ENCODE measurements around the gene SLC16A1. TPM values are rescaled to one million over a fixed set of nuclear protein-coding genes. Genes with fewer than 3 reads are reported as not detected.

SLC16A1 gene
- total RNA-seq, 1 experiment from 2014 or later = 328 TPM

GRCh38 chr1:112954017-112954650 lies 1.9 kb downstream of the SLC16A1 start:
- no peak for DNase-seq (ENCODE audit: low spot score)
- peak overlapping the region; percentile 76; the same call in 1 of the 2 replicates for H3K27ac Mint-ChIP-seq
- ChIA-PET CTCF (interaction anchor here (0.9 to 2.4 kb wide), 5 partner anchors 74 to 150 kb away, joined by 3 to 28 read pairs (median 4); partner anchors contain the start of gene LRIG2), POLR2A (interaction anchor here (1.3 to 2.8 kb wide), 2 partner anchors 88 to 118 kb away, joined by 5 to 17 read pairs; no protein-coding TSS in a partner anchor)
- no peaks in the 10 kb centered on the region for H3K9me3 Mint-ChIP-seq
- ATAC-seq = no peak
- no peaks in the 10 kb centered on the region for H3K27me3 Mint-ChIP-seq (ENCODE audit: low read depth)
- H3K4me1 Mint-ChIP-seq = peaks cover 54% of the 10 kb centered on the region
- TF ChIP-seq E2F5 (CRISPR knock-in tag; IDR thresholded peaks at IDR 0.05) = no peak
- TF ChIP-seq MAX (CRISPR knock-in tag; IDR thresholded peaks at IDR 0.05) = no peak
- TF ChIP-seq ELF4 (CRISPR knock-in tag; IDR thresholded peaks at IDR 0.05; ENCODE audit: low read depth) = no peak
- TF ChIP-seq ZBTB43 (CRISPR knock-in tag; IDR thresholded peaks at IDR 0.05) = no peak
- TF ChIP-seq, protein P1, sequence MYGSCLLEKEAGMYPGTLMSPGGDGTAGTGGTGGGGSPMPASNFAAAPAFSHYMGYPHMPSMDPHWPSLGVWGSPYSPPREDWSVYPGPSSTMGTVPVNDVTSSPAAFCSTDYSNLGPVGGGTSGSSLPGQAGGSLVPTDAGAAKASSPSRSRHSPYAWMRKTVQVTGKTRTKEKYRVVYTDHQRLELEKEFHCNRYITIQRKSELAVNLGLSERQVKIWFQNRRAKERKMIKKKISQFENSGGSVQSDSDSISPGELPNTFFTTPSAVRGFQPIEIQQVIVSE (CRISPR knock-in tag; IDR thresholded peaks at IDR 0.05; ENCODE audit: borderline replicate concordance) = no peak
- no peak for TF ChIP-seq SMAD3 (CRISPR knock-in tag; IDR thresholded peaks at IDR 0.05; ENCODE audit: borderline replicate concordance)
- no peak for TF ChIP-seq RELA (CRISPR knock-in tag; IDR thresholded peaks at IDR 0.05; ENCODE audit: borderline replicate concordance)
- no peak for TF ChIP-seq OVOL2 (CRISPR knock-in tag; IDR thresholded peaks at IDR 0.05; ENCODE audit: borderline replicate concordance)
- TF ChIP-seq GTF2I (CRISPR knock-in tag; conservative IDR thresholded peaks at IDR 0.05) = no peak
- no peak for TF ChIP-seq E2F4 (CRISPR knock-in tag; IDR thresholded peaks at IDR 0.05; ENCODE audit: borderline replicate concordance, low read depth)
- peak overlapping the region; percentile 96 for H3K4me3 Mint-ChIP-seq
- peaks cover 44% of the 10 kb centered on the region for H3K36me3 Mint-ChIP-seq

DNA sequence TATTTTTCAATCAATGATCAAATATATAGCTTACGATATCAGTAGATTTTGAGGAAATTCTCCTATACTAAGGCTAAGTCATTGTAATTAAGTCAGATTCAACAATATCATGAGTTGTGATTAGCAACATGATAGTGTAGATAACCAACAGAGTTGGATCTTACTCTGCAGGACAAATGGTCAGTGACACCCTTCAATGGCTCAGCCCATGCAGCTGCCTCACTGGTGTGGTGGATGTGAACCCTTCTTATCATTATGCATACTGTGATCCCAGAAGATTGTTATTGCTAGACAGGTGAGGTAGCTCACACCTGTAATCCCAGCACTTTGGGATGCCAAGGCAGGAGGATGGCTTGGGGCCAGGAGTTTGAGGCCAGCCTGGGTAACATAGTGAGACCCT lies 5.6 kb downstream of the SLC16A1 start:
- peaks cover 62% of the 10 kb centered on the region for H3K36me3 Mint-ChIP-seq
- H3K27ac Mint-ChIP-seq = peak overlapping the region; percentile 73
- no peaks in the 10 kb centered on the region for H3K27me3 Mint-ChIP-seq (ENCODE audit: low read depth)
- ATAC-seq = no peak
- H3K4me1 Mint-ChIP-seq = peaks cover 52% of the 10 kb centered on the region
- H3K4me3 Mint-ChIP-seq = peak overlapping the region; percentile 24
- H3K9me3 Mint-ChIP-seq = no peaks in the 10 kb centered on the region
- ChIA-PET CTCF (interaction anchor here (1.2 to 2.0 kb wide), 5 partner anchors 92 to 234 kb away, joined by 3 to 10 read pairs (median 4); partner anchors contain the start of gene LRIG2), POLR2A (no interaction called here)
- DNase-seq (ENCODE audit: low spot score) = no peak
- TF ChIP-seq AR (CRISPR knock-in tag; IDR thresholded peaks at IDR 0.05) (no peak), MAX (CRISPR knock-in tag; IDR thresholded peaks at IDR 0.05) (no peak), ZBTB21 (CRISPR knock-in tag; IDR thresholded peaks at IDR 0.05; ENCODE audit: borderline replicate concordance) (no peak)
- TF ChIP-seq, protein P2, sequence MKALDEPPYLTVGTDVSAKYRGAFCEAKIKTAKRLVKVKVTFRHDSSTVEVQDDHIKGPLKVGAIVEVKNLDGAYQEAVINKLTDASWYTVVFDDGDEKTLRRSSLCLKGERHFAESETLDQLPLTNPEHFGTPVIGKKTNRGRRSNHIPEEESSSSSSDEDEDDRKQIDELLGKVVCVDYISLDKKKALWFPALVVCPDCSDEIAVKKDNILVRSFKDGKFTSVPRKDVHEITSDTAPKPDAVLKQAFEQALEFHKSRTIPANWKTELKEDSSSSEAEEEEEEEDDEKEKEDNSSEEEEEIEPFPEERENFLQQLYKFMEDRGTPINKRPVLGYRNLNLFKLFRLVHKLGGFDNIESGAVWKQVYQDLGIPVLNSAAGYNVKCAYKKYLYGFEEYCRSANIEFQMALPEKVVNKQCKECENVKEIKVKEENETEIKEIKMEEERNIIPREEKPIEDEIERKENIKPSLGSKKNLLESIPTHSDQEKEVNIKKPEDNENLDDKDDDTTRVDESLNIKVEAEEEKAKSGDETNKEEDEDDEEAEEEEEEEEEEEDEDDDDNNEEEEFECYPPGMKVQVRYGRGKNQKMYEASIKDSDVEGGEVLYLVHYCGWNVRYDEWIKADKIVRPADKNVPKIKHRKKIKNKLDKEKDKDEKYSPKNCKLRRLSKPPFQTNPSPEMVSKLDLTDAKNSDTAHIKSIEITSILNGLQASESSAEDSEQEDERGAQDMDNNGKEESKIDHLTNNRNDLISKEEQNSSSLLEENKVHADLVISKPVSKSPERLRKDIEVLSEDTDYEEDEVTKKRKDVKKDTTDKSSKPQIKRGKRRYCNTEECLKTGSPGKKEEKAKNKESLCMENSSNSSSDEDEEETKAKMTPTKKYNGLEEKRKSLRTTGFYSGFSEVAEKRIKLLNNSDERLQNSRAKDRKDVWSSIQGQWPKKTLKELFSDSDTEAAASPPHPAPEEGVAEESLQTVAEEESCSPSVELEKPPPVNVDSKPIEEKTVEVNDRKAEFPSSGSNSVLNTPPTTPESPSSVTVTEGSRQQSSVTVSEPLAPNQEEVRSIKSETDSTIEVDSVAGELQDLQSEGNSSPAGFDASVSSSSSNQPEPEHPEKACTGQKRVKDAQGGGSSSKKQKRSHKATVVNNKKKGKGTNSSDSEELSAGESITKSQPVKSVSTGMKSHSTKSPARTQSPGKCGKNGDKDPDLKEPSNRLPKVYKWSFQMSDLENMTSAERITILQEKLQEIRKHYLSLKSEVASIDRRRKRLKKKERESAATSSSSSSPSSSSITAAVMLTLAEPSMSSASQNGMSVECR (CRISPR knock-in tag; IDR thresholded peaks at IDR 0.05; ENCODE audit: borderline replicate concordance) = no peak
- TF ChIP-seq, protein P3, sequence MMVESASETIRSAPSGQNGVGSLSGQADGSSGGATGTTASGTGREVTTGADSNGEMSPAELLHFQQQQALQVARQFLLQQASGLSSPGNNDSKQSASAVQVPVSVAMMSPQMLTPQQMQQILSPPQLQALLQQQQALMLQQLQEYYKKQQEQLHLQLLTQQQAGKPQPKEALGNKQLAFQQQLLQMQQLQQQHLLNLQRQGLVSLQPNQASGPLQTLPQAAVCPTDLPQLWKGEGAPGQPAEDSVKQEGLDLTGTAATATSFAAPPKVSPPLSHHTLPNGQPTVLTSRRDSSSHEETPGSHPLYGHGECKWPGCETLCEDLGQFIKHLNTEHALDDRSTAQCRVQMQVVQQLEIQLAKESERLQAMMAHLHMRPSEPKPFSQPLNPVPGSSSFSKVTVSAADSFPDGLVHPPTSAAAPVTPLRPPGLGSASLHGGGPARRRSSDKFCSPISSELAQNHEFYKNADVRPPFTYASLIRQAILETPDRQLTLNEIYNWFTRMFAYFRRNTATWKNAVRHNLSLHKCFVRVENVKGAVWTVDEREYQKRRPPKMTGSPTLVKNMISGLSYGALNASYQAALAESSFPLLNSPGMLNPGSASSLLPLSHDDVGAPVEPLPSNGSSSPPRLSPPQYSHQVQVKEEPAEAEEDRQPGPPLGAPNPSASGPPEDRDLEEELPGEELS (CRISPR knock-in tag; IDR thresholded peaks at IDR 0.05) = no peak
- TF ChIP-seq, protein P4, sequence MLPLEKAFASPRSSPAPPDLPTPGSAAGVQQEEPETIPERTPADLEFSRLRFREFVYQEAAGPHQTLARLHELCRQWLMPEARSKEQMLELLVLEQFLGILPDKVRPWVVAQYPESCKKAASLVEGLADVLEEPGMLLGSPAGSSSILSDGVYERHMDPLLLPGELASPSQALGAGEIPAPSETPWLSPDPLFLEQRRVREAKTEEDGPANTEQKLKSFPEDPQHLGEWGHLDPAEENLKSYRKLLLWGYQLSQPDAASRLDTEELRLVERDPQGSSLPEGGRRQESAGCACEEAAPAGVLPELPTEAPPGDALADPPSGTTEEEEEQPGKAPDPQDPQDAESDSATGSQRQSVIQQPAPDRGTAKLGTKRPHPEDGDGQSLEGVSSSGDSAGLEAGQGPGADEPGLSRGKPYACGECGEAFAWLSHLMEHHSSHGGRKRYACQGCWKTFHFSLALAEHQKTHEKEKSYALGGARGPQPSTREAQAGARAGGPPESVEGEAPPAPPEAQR (CRISPR knock-in tag; IDR thresholded peaks at IDR 0.05) = no peak
